Keratinocyte (primary cell): Measurements from ENCODE around the gene SCAI.

Source experiments
- EZH2 ChIP-seq: IDR thresholded peaks from one replicate; pipeline ENCODE4 v1.6.1; 2012; ENCODE audit warnings: inconsistent platforms, mild to moderate bottlenecking, low read length, moderate library complexity
- TF ChIP-seq, protein P1 (sequence below), 3 experiments: IDR thresholded peaks in 1 of 3; conservative IDR thresholded peaks in 1 of 3; optimal IDR thresholded peaks in 1 of 3; 2 replicates in 2 of 3; 3 replicates in 1 of 3; pipeline versions ENCODE3 to v1.5.1; 2011; ENCODE audit warnings: low read length in 3 of 3, mild to moderate bottlenecking in 3 of 3, moderate library complexity in 2 of 3, control low read depth in 1 of 3, inconsistent platforms in 1 of 3; ENCODE audit not compliant: insufficient read depth in 2 of 3; ENCODE audit errors: extremely low read depth in 1 of 3

GRCh38 chr9:124954255-124954654, 189.1 kb downstream of the SCAI start:
- TF ChIP-seq, protein P1, sequence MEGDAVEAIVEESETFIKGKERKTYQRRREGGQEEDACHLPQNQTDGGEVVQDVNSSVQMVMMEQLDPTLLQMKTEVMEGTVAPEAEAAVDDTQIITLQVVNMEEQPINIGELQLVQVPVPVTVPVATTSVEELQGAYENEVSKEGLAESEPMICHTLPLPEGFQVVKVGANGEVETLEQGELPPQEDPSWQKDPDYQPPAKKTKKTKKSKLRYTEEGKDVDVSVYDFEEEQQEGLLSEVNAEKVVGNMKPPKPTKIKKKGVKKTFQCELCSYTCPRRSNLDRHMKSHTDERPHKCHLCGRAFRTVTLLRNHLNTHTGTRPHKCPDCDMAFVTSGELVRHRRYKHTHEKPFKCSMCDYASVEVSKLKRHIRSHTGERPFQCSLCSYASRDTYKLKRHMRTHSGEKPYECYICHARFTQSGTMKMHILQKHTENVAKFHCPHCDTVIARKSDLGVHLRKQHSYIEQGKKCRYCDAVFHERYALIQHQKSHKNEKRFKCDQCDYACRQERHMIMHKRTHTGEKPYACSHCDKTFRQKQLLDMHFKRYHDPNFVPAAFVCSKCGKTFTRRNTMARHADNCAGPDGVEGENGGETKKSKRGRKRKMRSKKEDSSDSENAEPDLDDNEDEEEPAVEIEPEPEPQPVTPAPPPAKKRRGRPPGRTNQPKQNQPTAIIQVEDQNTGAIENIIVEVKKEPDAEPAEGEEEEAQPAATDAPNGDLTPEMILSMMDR (optimal IDR thresholded peaks at IDR 0.05 in 1 of 3, IDR thresholded peaks at IDR 0.05 in 1 of 3, conservative IDR thresholded peaks at IDR 0.05 in 1 of 3; ENCODE audit: extremely low read depth in 1 of 3, insufficient read depth in 2 of 3, low read length in 3 of 3), result no peak
- no peak for TF ChIP-seq EZH2
